ENCODE results near the gene KAT5. TPM values are rescaled to one million over a fixed set of nuclear protein-coding genes. Genes with fewer than 3 reads are reported as not detected.
"Not testable (repeated sequence)": the region's sequence is repeated elsewhere in the genome, so short reads cannot be mapped to it uniquely, and the experiment has no call there.

KAT5 gene
- total RNA-seq, 1 donor from 2014 or later: 47.0 TPM

GRCh38 chr11:65766535-65766934 is 54.5 kb downstream of the KAT5 start:
- Histone ChIP-seq H3K27ac (replicated peaks) (no peak overlapping the region), H3K36me3 (no peaks in the 10 kb centered on the region), H3K4me3 (no peak overlapping the region), H3K4me1 (peaks cover 7% of the 10 kb centered on the region), H3K9me3 (replicated peaks) (no peaks in the 10 kb centered on the region), H3K27me3 (ENCODE audit: low read depth) (no peaks in the 10 kb centered on the region)
- TF ChIP-seq CTCF (IDR thresholded peaks at IDR 0.05; ENCODE audit: borderline replicate concordance): no peak
- no peak for DNase-seq
- intact Hi-C loops (cut with micrococcal nuclease): no loop called here

- no peaks in the 10 kb centered on the region for H3K9me3 ChIP-seq (replicated peaks)
- no peak for DNase-seq
- H3K27me3 ChIP-seq (ENCODE audit: low read depth): no peaks in the 10 kb centered on the region
- intact Hi-C loops (cut with micrococcal nuclease): no loop called here
- no peak overlapping the region for H3K4me3 ChIP-seq
- H3K27ac ChIP-seq (replicated peaks): no peak overlapping the region
- H3K4me1 ChIP-seq: peaks cover 7% of the 10 kb centered on the region
- no peaks in the 10 kb centered on the region for H3K36me3 ChIP-seq
- TF ChIP-seq CTCF (IDR thresholded peaks at IDR 0.05; ENCODE audit: borderline replicate concordance): no peak
Observed at GRCh38 chr11:65767406-65767805, 55.4 kb downstream of the KAT5 start.

GRCh38 chr11:65767806-65768205 is 55.8 kb downstream of the KAT5 start:
- intact Hi-C loops (cut with micrococcal nuclease): not testable (repeated sequence)

More at GRCh38 chr11:65767806-65768205, 55.8 kb downstream of the KAT5 start:
- not testable (repeated sequence) for H3K27ac ChIP-seq (replicated peaks); DNase-seq; H3K27me3 ChIP-seq (ENCODE audit: low read depth); H3K4me1 ChIP-seq; H3K9me3 ChIP-seq (replicated peaks); H3K36me3 ChIP-seq; H3K4me3 ChIP-seq

Other genes starting within 250 kb of the KAT5 start
- gene MALAT1, start 213.2 kb upstream of the KAT5 start, total RNA-seq: 6,576 TPM
- 60.2 TPM for gene SCYL1, start 187.2 kb upstream of the KAT5 start, total RNA-seq
- gene LTBP3, start 153.9 kb upstream of the KAT5 start, total RNA-seq: 80.3 TPM
- gene ZNRD2, start 141.8 kb upstream of the KAT5 start, total RNA-seq: 21.1 TPM
- gene FAM89B, start 139.7 kb upstream of the KAT5 start, total RNA-seq: 40.9 TPM
- gene EHBP1L1, start 136.2 kb upstream of the KAT5 start, total RNA-seq: 69.5 TPM
- 0.85 TPM for gene KCNK7, start 116.5 kb upstream of the KAT5 start, total RNA-seq
- 32.4 TPM for gene MAP3K11, start 98.0 kb upstream of the KAT5 start, total RNA-seq
- 11.9 TPM for gene PCNX3, start 96.5 kb upstream of the KAT5 start, total RNA-seq
- gene SIPA1, start 74.2 kb upstream of the KAT5 start, total RNA-seq: 21.0 TPM
- 33.8 TPM for gene RELA, start 49.3 kb upstream of the KAT5 start, total RNA-seq
- gene RNASEH2C, start 8.5 kb downstream of the KAT5 start, total RNA-seq: 39.7 TPM
- gene AP5B1, start 68.7 kb downstream of the KAT5 start, total RNA-seq: 5.4 TPM
- not detected for gene OVOL1, start 74.8 kb downstream of the KAT5 start, total RNA-seq
- not detected for gene SNX32, start 121.7 kb downstream of the KAT5 start, total RNA-seq
- gene CFL1, start 145.9 kb downstream of the KAT5 start, total RNA-seq: 299 TPM
- gene MUS81, start 148.2 kb downstream of the KAT5 start, total RNA-seq: 31.5 TPM
- gene EFEMP2, start 160.5 kb downstream of the KAT5 start, total RNA-seq: 85.1 TPM
- gene CTSW, start 167.6 kb downstream of the KAT5 start, total RNA-seq: 0.49 TPM
- gene FIBP, start 176.2 kb downstream of the KAT5 start, total RNA-seq: 42.2 TPM
- 32.7 TPM for gene CCDC85B, start 178.4 kb downstream of the KAT5 start, total RNA-seq
- gene FOSL1, start 188.1 kb downstream of the KAT5 start, total RNA-seq: 0.47 TPM
- 37.3 TPM for gene C11orf68, start 206.8 kb downstream of the KAT5 start, total RNA-seq
- gene DRAP1, start 207.2 kb downstream of the KAT5 start, total RNA-seq: 94.7 TPM
- not detected for gene TSGA10IP, start 233.2 kb downstream of the KAT5 start, total RNA-seq
- gene SART1, start 249.5 kb downstream of the KAT5 start, total RNA-seq: 30.7 TPM

Measured in left ventricle myocardium inferior (tissue), 1 donor.